ENCODE results near the gene CECR2.

CECR2 gene

DNA sequence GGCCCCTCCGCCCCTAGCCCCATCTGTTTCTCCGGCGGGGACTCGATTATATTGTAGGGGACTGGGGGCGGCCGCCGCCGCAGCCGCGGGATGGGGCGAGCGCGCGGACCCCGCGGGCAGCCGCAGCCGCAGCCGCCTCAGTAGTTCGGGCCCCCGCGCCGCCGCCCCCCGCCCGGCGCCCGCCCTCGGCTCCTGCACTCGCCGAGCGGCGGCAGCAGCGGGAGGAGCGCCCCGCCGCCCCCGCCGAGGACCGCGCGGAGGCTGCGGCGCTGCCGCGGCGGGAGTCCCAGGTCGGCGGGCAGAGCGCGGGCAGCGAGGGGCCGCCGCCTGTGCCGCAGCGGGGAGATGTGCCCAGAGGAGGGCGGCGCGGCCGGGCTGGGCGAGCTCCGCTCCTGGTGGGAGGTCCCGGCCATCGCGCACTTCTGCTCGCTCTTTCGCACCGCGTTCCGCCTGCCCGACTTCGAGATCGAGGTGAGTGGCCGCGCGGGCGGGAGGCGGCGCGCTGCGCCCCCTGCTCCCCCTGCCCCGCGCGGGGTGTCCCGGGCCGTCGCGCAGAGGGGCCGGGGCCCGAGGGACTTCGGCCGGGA is at the start of gene CECR2:
TSS of gene CECR2 (plus strand) at position 22 of the 587 bp plus-strand sequence. CDS start at position 346, 324 bp downstream.
- DNase-seq (ENCODE audit: low read depth in 2 of 2, low spot score in 1 of 2) = no peak

DNA sequence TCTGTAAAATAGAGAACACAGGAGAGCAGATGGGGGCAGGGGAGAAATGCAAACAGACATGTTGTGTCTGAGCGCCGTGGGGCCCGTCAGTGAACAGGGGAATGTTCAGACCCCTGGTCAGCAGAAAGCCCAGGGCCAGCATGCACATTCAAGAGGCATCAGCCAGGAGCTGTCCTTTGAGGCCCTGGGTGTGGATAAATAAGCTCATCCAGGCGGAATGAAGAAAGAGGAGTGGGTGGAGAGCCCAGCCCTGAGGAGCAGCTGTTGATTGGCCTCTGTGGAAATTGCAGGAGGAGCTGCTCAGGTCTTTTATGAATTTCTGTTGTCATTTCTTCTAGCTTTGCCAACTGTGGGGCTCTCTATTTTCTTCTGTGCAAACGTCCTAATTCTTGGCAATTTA is 49.7 kb upstream of the CECR2 start:
- no peak for DNase-seq (ENCODE audit: low read depth in 2 of 2, low spot score in 1 of 2)

DNA sequence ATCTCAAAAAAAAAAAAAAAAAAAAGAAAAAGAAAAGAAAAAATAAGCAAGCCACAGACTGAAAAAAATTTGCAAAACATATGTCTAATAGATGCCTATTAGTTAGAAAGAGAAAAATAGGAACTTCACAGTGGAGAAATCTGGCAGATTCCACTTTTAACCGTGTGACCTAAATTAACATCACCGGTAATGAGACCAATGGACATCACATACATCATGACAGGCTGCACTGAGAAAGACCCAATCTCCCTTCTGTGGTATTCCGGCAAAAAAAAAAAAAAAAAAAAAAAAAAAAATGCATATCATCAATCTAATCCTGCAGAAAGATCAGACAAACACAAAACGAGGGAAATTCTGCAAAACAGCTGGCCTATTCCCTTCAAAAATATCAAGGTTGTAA is 46.7 kb upstream of the CECR2 start:
- no peak for DNase-seq (ENCODE audit: low read depth in 2 of 2, low spot score in 1 of 2)

DNA sequence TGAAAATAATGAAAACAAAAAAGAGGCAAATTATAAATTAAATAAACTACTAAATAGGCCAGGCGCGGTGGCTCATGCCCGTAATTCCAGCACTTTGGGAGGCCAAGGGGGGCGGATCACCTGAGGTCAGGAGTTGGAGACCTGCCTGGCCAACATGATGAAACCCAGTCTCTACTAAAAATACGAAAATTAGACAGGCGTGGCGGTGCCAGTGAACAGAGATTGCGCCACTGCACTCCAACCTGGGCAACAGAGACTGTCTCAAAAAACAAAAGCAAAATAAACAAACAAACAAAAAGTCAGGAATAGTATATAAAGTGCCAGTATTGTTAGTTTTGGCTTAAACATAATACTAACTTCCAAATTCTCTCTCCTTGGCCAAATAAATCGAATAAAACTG is 37.6 kb upstream of the CECR2 start:
- DNase-seq (ENCODE audit: low read depth in 2 of 2, low spot score in 1 of 2) = no peak

DNA sequence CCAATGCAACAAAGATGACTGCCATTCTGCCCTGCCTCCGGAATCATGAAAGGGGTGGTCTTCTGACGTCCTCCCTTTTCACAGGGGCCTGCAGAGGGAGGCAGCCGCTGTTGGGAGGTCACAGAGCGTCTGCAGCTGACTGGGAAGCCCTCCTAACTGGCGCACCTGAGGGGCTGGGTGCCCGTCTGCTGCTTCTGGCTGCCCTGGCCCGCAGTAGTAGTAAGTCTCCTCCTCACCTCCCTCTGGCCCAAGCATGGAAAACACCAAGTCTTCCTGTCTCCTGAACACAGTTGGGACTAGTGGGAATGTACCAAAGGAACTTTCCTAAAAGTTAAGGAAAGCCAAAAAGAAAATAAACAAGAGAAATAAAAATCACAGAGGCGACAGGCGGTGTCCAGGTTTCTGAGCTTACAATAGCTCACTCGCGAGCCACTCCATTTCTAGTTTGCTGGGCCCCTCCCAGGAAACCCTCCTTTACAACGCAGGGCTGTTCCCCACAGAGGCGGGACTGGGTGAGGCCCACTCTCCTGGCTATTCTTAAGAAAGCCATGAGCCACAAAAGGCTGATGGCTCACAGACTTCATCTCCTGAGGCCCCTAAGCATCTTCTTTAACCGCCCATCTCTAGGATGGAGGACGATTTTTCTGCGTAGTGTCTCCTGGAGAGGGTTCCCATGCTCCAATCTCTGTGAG is 37.0 kb upstream of the CECR2 start:
- DNase-seq (ENCODE audit: low read depth in 2 of 2, low spot score in 1 of 2) = no peak

- DNase-seq (ENCODE audit: low read depth in 2 of 2, low spot score in 1 of 2) = no peak
Observed at GRCh38 chr22:17334059-17334458, 35.2 kb upstream of the CECR2 start.

- no peak for DNase-seq (ENCODE audit: low read depth in 2 of 2, low spot score in 1 of 2)
Observed at GRCh38 chr22:17334983-17335382, 34.3 kb upstream of the CECR2 start.

DNA sequence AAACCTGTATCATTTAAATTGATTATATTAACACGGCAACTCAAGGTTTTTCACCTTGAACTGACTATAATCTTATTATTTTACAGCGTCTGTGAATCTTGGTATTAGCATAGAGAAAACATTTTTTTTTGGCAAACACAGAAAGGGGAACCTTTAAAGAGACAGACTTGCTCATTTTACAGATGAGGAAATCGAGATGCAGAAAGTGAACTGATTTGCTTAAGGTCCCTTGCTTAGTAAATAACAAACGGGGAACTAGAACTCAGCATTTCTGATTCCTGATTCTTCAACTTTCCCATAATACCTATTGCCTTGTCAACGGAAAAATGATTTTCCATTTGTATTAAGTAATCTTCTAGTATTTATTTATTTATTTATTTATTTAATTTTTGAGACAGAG is 33.2 kb upstream of the CECR2 start:
- DNase-seq (ENCODE audit: low read depth in 2 of 2, low spot score in 1 of 2) = no peak

GRCh38 chr22:17337639-17338038 is 31.6 kb upstream of the CECR2 start:
- DNase-seq (ENCODE audit: low read depth in 2 of 2, low spot score in 1 of 2) = no peak

DNA sequence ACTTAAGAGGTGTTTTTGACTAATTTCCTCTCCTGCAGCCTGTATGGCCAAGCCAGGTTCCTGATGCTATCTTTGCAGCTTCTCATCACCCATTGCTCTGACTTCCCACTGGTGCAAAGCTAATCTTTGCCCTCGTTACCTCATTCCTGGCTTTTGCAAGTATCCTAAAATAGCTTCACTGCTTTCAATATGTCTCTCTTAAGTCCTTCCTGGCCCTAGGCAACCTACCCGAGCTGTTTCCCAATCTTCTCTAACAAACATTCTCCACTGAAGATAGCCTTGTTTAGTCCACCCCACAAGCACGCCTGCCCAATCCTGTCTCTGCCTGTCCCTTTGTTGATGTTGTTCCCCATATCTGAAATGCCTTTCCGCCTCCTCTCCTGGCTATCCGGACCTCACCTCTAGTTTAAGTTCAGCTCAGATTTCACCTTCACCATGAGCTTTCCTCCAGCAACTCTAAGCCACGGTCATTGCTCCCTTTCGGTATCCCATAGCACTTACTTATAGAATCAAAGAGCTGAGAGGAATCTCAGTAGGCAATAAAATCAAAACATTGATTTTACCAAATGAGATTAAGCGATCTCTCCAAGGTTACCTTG is 30.1 kb upstream of the CECR2 start:
- no peak for DNase-seq (ENCODE audit: low read depth in 2 of 2, low spot score in 1 of 2)

- DNase-seq (ENCODE audit: low read depth in 2 of 2, low spot score in 1 of 2) = no peak
Observed at GRCh38 chr22:17342361-17342760, 26.9 kb upstream of the CECR2 start.

DNA sequence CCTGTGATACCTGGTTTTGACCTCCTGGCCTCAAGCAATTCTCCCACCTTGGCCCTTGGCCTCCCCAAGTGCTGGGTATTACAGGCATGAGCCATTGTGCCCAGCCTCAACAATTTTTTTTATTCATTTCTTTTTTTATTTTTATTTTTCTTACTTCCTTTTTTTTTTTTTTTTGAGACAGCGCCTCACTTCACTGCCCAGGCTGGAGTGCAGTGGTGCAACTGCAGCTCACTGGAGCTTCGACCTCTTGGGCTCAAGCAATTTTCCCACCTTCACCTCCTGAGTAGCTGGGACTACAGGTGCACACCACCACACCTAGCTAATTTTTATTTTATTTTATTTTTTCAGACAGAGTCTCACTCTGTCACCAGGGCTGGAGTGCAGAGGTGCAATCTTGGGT is 25.5 kb upstream of the CECR2 start:
- DNase-seq (ENCODE audit: low read depth in 2 of 2, low spot score in 1 of 2) = no peak

- no peak for DNase-seq (ENCODE audit: low read depth in 2 of 2, low spot score in 1 of 2)
Observed at GRCh38 chr22:17346578-17346977, 22.7 kb upstream of the CECR2 start.

- no peak for DNase-seq (ENCODE audit: low read depth in 2 of 2, low spot score in 1 of 2)
Observed at GRCh38 chr22:17347724-17348123, 21.5 kb upstream of the CECR2 start.

DNA sequence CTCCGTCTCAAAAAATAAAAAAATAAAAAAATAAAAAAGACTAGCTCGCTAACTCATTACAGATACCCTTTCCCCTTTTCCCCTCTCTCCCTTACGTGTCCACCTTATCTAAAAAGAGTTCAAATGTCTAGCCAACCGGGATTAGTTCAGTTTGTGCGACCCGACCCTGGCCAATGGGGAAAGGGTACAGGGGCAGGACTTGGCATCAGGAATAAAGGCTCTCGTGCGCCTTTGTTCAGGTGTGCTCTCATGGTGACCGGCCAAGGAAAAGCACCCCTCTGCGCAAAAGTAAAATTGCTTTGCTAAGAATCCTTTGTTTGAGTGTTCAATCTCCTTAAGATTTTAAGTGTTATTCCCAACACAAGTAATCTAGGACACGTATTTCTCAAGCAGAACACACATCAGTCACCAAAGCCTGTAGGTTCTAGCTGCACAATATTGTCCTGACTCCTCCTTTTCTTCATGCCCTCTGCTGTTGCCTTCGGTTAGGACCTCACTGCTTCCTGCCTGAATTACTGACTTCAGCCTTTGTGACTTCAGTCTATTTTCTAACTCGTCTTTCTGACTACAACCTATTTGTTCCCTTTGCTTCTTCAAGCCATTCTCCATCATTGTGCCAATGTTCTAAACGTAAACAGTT is 20.7 kb upstream of the CECR2 start:
- no peak for DNase-seq (ENCODE audit: low read depth in 2 of 2, low spot score in 1 of 2)

DNA sequence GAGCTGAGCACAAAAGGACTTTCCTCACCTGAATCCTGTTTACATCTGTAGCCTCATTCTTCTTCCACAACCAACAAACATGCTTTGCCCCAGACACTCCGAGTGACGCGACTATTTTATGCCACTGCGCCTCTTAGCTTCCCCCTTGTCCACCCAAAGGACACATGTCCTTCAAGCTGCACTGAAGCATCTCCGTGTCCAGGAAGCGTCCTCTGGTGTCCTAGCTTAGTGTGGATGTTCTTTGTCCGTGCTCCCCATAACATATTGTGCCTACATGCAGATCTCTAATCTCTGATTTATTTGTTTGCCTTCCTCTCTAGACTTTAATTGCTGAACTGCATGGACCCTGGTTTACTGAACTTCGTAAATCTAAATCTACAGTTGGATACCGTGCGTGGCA is 20.1 kb upstream of the CECR2 start:
- DNase-seq (ENCODE audit: low read depth in 2 of 2, low spot score in 1 of 2) = no peak

DNA sequence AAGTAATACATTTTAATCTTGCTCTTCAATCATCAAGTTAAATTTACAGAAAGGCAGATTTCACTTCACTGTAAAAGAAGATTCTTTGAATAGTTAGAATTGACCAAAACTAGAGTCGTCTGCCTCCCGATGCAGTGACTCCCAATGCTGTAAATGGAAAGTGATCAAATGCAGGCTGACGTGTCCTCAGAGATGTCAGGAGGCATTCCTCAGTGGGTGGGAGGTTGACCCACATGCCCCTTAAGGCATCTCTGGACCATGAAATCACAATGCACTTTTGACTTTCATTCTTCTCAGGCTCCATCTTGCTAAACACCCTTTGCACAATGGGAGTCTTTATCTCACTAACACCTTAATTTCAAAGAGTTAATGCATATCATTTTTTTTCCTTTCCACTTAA is 19.0 kb upstream of the CECR2 start:
- no peak for DNase-seq (ENCODE audit: low read depth in 2 of 2, low spot score in 1 of 2)

DNA sequence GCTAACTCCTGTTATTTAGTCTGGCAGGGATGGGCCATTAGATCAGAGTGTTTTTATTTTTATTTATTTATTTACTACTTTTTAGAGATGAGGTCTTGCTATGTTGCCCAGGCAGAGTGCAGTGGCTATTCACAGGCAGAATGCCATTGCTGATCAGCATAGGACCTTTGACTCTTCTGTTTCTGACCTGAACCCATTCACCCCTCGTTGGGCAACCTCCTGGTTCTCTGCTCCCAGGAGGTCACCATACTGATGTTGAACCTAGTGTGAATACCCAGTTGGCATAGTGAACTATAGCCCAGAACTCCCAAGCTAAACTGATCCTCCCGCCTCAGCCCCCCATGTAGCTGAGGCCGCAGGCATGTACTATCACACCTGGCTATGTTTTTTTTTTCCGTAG is 16.5 kb upstream of the CECR2 start:
- no peak for DNase-seq (ENCODE audit: low read depth in 2 of 2, low spot score in 1 of 2)

GRCh38 chr22:17357688-17358087 is 11.6 kb upstream of the CECR2 start:
- DNase-seq (ENCODE audit: low read depth in 2 of 2, low spot score in 1 of 2) = no peak

DNA sequence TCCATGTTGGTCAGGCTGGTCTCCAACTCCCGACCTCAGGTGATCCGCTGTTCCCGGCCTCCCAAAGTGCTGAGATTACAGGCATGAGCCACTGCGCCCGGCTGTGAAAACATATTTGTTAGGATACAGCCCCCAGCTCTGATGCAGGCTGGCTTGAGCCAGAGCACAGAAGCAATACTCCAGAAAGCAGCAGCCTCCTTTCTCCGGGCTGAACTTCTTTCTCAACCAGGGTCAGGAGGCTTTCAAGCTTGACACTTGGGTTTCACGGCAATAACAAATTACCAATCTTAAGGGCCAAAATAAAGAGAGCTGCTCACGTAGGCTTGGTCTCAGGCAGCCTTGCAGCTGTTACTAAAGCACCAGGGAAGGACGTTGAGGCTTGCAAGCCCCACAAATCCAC is 10.8 kb upstream of the CECR2 start:
- no peak for DNase-seq (ENCODE audit: low read depth in 2 of 2, low spot score in 1 of 2)

- no peak for DNase-seq (ENCODE audit: low read depth in 2 of 2, low spot score in 1 of 2)
Observed at GRCh38 chr22:17359501-17359900, 9.8 kb upstream of the CECR2 start.

DNA sequence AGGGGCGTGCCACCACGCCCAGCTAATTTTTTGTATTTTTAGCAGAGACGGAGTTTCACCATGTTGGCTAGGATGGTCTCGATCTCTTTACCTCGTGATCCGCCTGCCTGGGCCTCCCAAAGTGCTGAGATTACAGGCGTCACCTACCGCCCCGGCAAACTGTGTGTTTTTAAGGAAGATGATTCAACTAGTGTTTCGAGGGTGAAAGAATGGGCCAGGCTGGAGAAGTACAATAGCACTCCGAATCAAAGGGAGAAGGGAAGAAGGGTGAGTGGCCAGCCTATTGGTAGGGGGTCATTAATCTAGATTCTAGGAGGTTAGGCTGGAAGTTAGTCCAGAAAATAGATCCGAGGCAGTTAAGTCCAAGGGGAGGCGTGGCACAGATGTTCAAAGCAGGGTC is 2.9 kb upstream of the CECR2 start:
- no peak for DNase-seq (ENCODE audit: low read depth in 2 of 2, low spot score in 1 of 2)
